Dendritic cell treated with granulocyte-macrophage colony-stimulating factor and Interleukin-4, amounts not matched to agents 40 ng/mL and 50 ng/mL, for 4 days (primary cell): ENCODE data around the gene DDAH1.

Source experiments
- H3K27ac Mint-ChIP-seq: one replicate; pipeline ENCODE4 v1.8.0; 2022; ENCODE audit warnings: mild to moderate bottlenecking, mixed read lengths
- H3K27me3 Mint-ChIP-seq: one replicate; pipeline ENCODE4 v1.8.0; 2022; ENCODE audit warnings: mild to moderate bottlenecking, mixed read lengths
- H3K36me3 Mint-ChIP-seq: one replicate; pipeline ENCODE4 v1.8.0; 2022; ENCODE audit warnings: low read depth, mixed read lengths
- H3K4me1 Mint-ChIP-seq: one replicate; pipeline ENCODE4 v1.8.0; 2022; ENCODE audit warnings: low read depth, mixed read lengths
- H3K4me3 Mint-ChIP-seq: one replicate; pipeline ENCODE4 v1.8.0; 2022; ENCODE audit warnings: mild to moderate bottlenecking, moderate library complexity, mixed read lengths
- H3K9me3 Mint-ChIP-seq: one replicate; pipeline ENCODE4 v1.8.0; 2022; ENCODE audit warnings: mixed read lengths
- intact Hi-C: fragments of 100-400 bp; cut with micrococcal nuclease; formaldehyde crosslinking; loops from one replicate; pipeline ENCODE4 v1.15.0; 2022

Gene DDAH1

GRCh38 chr1:85268801-85269585, 196.0 kb downstream of the DDAH1 start:
- peaks cover 39% of the 10 kb centered on the region for H3K4me1 Mint-ChIP-seq
- no peak overlapping the region for H3K4me3 Mint-ChIP-seq
- intact Hi-C loops = no loop called here
- H3K9me3 Mint-ChIP-seq = no peaks in the 10 kb centered on the region
- no peaks in the 10 kb centered on the region for H3K27me3 Mint-ChIP-seq
- no peak overlapping the region for H3K27ac Mint-ChIP-seq
- H3K36me3 Mint-ChIP-seq = peaks cover 89% of the 10 kb centered on the region
